Right lobe of liver (tissue), 6 donors: ENCODE measurements around the gene ING5. TPM values are rescaled to one million over a fixed set of nuclear protein-coding genes. Genes with fewer than 3 reads are reported as not detected.

Source experiments
- ATAC-seq, 4 donors: fragments of 200-7000 bp; cut with Tn5 transposase; one replicate each; pipeline ENCODE4 v1.9.1; 2020; ENCODE audit warnings: mild to moderate bottlenecking in 4 of 4, moderate library complexity in 4 of 4
- DNase-seq, 3 donors: peaks; one replicate each; pipeline ENCODE4 v3.0.0-alpha.2; 2020
- H3K27ac ChIP-seq, 3 donors: fragments of 200-600 bp; one replicate each; pipeline ENCODE4 v1.8.0; 2022
- H3K27me3 ChIP-seq, 2 donors: fragments of 200-600 bp; one replicate each; pipeline ENCODE4 v1.8.0; 2022
- H3K36me3 ChIP-seq, 4 donors: fragments of 200-600 bp; sonication (generic) in 1 of 4; one replicate each; pipeline versions ENCODE4 v1.5.1 to v1.8.0; 2017 to 2022; ENCODE audit warnings: control low read depth in 1 of 4
- H3K4me1 ChIP-seq, 4 donors: fragments of 200-600 bp; sonication (generic) in 1 of 4; one replicate each; pipeline versions ENCODE4 v1.5.1 to v1.8.0; 2017 to 2022; ENCODE audit warnings: control low read depth in 1 of 4
- H3K4me3 ChIP-seq, 3 donors: fragments of 200-600 bp; one replicate each; pipeline ENCODE4 v1.8.0; 2022
- H3K9me3 ChIP-seq, 4 donors: fragments of 200-600 bp; sonication (generic) in 1 of 4; one replicate each; pipeline versions ENCODE4 v1.5.1 to v1.8.0; 2017 to 2022; ENCODE audit warnings: control low read depth in 1 of 4
- POLR2A ChIP-seq: fragments of 450-650 bp; IDR thresholded peaks from one replicate; pipeline ENCODE4 v1.6.1; 2017; ENCODE audit warnings: antibody characterized with exemption, mild to moderate bottlenecking
- WGBS: methylation state at CpG from one replicate; pipeline ENCODE4 v1.1.6; 2018; ENCODE audit warnings: low coverage, low lambda C conversion rate; ENCODE audit not compliant: insufficient coverage; ENCODE audit errors: missing lambda C conversion rate; 5-methylcytosine and 5-hydroxymethylcytosine counted together
- intact Hi-C, 2 donors: fragments of 100-400 bp; cut with DNase I; formaldehyde crosslinking; loops; one replicate each; pipeline versions ENCODE4 v1.11.2 to v1.14.1; 2022
- total RNA-seq, 6 experiments: library from RNA; depleted of rRNA in 2 of 6; stranded (reverse); fragments of >200 nt in 2 of 6; fragmentation: NEBNext Ultra II Directional in 3 of 6; extraction: Animal tissue kit (Norgen Biotek cat#: 25700) in 3 of 6; gene quantifications; one replicate each; pipeline versions ENCODE4 v1.1.0 to v1.2.4, GENCODE V29; 2016 to 2023
- TF ChIP-seq, protein P1 (sequence below), 4 donors: fragments of 200-600 bp in 3 of 4; fragments of 450-650 bp in 1 of 4; IDR thresholded peaks; one replicate each; pipeline versions ENCODE4 v1.5.1 to v1.8.0; 2016 to 2022; ENCODE audit warnings: antibody characterized with exemption in 4 of 4, mild to moderate bottlenecking in 2 of 4
- donor health status: DM: no; HTN: yes; CAD: no.
- donor health status: DM: no; HTN: no; CAD: no.
- donor health status: DM: no; HTN: no; CAD: no.
- donor health status: DM: no; HTN: yes; CAD: no.
- donor health status: DM: no; HTN: yes; CAD: no.

Gene ING5
- total RNA-seq, 6 experiments from 2014 or later, result 8.2 to 20.3 (median 13.0) TPM

DNA sequence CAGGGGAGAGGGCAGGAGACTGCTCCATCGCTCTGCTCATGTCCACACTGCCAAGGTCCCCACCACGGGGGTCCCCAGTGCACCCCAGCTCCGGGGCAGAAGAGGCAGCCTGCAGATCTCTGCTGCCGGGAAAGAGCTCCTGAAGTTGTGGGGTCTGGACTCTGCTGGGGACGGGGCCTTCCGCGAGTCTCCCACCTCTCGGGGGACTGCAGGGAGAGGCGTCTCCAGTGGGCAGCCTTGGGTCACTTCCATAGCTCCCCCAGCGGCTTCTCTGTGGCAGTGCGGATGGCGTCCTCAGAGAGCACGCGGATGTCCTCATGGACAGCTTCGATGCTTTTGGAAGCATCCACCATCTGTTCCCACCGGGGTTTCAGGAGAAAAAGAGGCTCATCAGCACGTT, 26.0 kb upstream of the ING5 start:
- peaks cover 0 to 11% (median 0%) of the 10 kb centered on the region in 4 donors for H3K36me3 ChIP-seq
- H3K4me3 ChIP-seq, result no peak overlapping the region
- WGBS, result no CpG with 5 or more reads among the region's 17 CpGs
- no peak for DNase-seq
- H3K9me3 ChIP-seq, result no peaks in the 10 kb centered on the region
- intact Hi-C loops, result no loop called here
- H3K4me1 ChIP-seq, result no peaks in the 10 kb centered on the region
- TF ChIP-seq POLR2A, result no peak
- TF ChIP-seq, protein P1, sequence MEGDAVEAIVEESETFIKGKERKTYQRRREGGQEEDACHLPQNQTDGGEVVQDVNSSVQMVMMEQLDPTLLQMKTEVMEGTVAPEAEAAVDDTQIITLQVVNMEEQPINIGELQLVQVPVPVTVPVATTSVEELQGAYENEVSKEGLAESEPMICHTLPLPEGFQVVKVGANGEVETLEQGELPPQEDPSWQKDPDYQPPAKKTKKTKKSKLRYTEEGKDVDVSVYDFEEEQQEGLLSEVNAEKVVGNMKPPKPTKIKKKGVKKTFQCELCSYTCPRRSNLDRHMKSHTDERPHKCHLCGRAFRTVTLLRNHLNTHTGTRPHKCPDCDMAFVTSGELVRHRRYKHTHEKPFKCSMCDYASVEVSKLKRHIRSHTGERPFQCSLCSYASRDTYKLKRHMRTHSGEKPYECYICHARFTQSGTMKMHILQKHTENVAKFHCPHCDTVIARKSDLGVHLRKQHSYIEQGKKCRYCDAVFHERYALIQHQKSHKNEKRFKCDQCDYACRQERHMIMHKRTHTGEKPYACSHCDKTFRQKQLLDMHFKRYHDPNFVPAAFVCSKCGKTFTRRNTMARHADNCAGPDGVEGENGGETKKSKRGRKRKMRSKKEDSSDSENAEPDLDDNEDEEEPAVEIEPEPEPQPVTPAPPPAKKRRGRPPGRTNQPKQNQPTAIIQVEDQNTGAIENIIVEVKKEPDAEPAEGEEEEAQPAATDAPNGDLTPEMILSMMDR (IDR thresholded peaks at IDR 0.05), result no peak
- no peak overlapping the region for H3K27ac ChIP-seq
- H3K27me3 ChIP-seq, result no peaks in the 10 kb centered on the region
- no peak for ATAC-seq

GRCh38 chr2:241676665-241677064, 25.2 kb upstream of the ING5 start:
- no peaks in the 10 kb centered on the region for H3K27me3 ChIP-seq
- H3K9me3 ChIP-seq, result no peaks in the 10 kb centered on the region
- DNase-seq (no peak), ATAC-seq (no peak)
- intact Hi-C loops, result no loop called here
- no peak overlapping the region for H3K27ac ChIP-seq
- no peaks in the 10 kb centered on the region for H3K4me1 ChIP-seq
- TF ChIP-seq, protein P1 (IDR thresholded peaks at IDR 0.05), result no peak
- TF ChIP-seq POLR2A, result no peak
- peaks cover 0 to 11% (median 0%) of the 10 kb centered on the region in 4 donors for H3K36me3 ChIP-seq
- 96% methylated on average over 7 of the region's 17 CpGs for WGBS
- H3K4me3 ChIP-seq, result no peak overlapping the region

DNA sequence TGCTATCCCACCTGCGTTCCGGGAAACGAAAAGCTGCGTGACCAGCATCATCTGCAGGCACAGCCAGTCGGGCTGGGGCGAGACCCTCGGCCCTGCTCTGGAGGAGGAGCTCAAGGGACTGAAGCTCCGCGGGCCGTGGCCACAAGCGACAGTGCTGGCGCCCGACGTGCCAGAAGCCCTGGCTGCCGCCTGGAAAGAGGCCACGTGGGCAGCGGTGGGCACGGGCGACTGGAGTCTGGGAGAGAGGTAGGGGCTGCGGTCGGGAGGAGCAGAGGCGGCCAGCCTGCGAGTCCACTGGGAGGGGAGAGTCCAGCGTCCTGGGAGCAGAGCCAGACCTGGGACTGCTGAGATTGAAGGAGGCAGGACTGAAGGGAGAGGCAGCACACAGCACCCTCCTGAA, 24.4 kb upstream of the ING5 start:
- no peaks in the 10 kb centered on the region for H3K9me3 ChIP-seq
- WGBS, result 99% methylated on average over 15 of the region's 24 CpGs
- intact Hi-C loops, result no loop called here
- H3K4me3 ChIP-seq, result no peak overlapping the region
- no peaks in the 10 kb centered on the region for H3K27me3 ChIP-seq
- TF ChIP-seq, protein P1 (IDR thresholded peaks at IDR 0.05), result no peak
- TF ChIP-seq POLR2A, result no peak
- no peaks in the 10 kb centered on the region for H3K4me1 ChIP-seq
- H3K27ac ChIP-seq, result no peak overlapping the region
- ATAC-seq (no peak), DNase-seq (no peak)
- H3K36me3 ChIP-seq, result peaks cover 0 to 5% (median 0%) of the 10 kb centered on the region in 4 donors

GRCh38 chr2:241678307-241678706, 23.5 kb upstream of the ING5 start:
- Histone ChIP-seq H3K4me3 (no peak overlapping the region), H3K36me3 (peaks cover 0 to 4% (median 0%) of the 10 kb centered on the region in 4 donors), H3K4me1 (no peaks in the 10 kb centered on the region), H3K9me3 (no peaks in the 10 kb centered on the region), H3K27ac (no peak overlapping the region), H3K27me3 (no peaks in the 10 kb centered on the region)
- intact Hi-C loops, result no loop called here
- no peak for DNase-seq
- ATAC-seq, result no peak
- WGBS, result 92% methylated on average over 15 of the region's 18 CpGs
- no peak for TF ChIP-seq POLR2A
- TF ChIP-seq, protein P1 (IDR thresholded peaks at IDR 0.05), result no peak
